BLaER1 (cell line): ENCODE results near the gene GALE.
A peak's percentile ranks its signal among the peaks of the same experiment; 100 is the strongest.

Experiments used
- H3K27ac ChIP-seq: shearing (Covaris generic); formaldehyde crosslinking; 2 replicates; pipeline ENCODE4 v1.8.1; 2022
- H3K27me3 ChIP-seq: shearing (Covaris generic); formaldehyde crosslinking; 2 replicates; pipeline ENCODE4 v1.8.1; 2022
- H3K36me3 ChIP-seq: shearing (Covaris generic); formaldehyde crosslinking; 2 replicates; pipeline ENCODE4 v1.8.1; 2022
- H3K4me1 ChIP-seq: shearing (Covaris generic); formaldehyde crosslinking; 2 replicates; pipeline ENCODE4 v1.8.1; 2022
- H3K4me2 ChIP-seq: shearing (Covaris generic); formaldehyde crosslinking; 2 replicates; pipeline ENCODE4 v1.8.1; 2022
- H3K4me3 ChIP-seq: shearing (Covaris generic); formaldehyde crosslinking; 2 replicates; pipeline ENCODE4 v1.8.1; 2022
- H3K9ac ChIP-seq: shearing (Covaris generic); formaldehyde crosslinking; 2 replicates; pipeline ENCODE4 v1.8.1; 2022
- H3K9me3 ChIP-seq: shearing (Covaris generic); formaldehyde crosslinking; 2 replicates; pipeline ENCODE4 v1.8.1; 2022
- H4K20me1 ChIP-seq: shearing (Covaris generic); formaldehyde crosslinking; 2 replicates; pipeline ENCODE4 v1.8.1; 2022
- Cebpa-rat ChIP-seq: shearing (Covaris generic); IDR thresholded peaks from 2 replicates; pipeline ENCODE4 v1.8.1; 2022

GALE gene

GRCh38 chr1:23756676-23757075 is 43.9 kb downstream of the GALE start:
- no peaks in the 10 kb centered on the region for H3K4me1 ChIP-seq
- peaks cover 100% of the 10 kb centered on the region for H3K36me3 ChIP-seq
- no peak for TF ChIP-seq Cebpa-rat
- H3K9ac ChIP-seq = no peak overlapping the region
- no peak overlapping the region for H3K27ac ChIP-seq
- no peak overlapping the region for H3K4me2 ChIP-seq
- peaks cover 88% of the 10 kb centered on the region for H4K20me1 ChIP-seq
- H3K4me3 ChIP-seq = no peak overlapping the region
- no peaks in the 10 kb centered on the region for H3K9me3 ChIP-seq
- H3K27me3 ChIP-seq = no peaks in the 10 kb centered on the region

GRCh38 chr1:23752909-23753308 is 47.6 kb downstream of the GALE start:
- TF ChIP-seq Cebpa-rat = no peak
- H3K36me3 ChIP-seq = peaks cover 99% of the 10 kb centered on the region
- H3K27me3 ChIP-seq = no peaks in the 10 kb centered on the region
- H3K4me1 ChIP-seq = peaks cover 8% of the 10 kb centered on the region
- peaks cover 85% of the 10 kb centered on the region for H4K20me1 ChIP-seq
- H3K27ac ChIP-seq = no peak overlapping the region
- no peak overlapping the region for H3K4me3 ChIP-seq
- no peak overlapping the region for H3K9ac ChIP-seq
- no peaks in the 10 kb centered on the region for H3K9me3 ChIP-seq
- no peak overlapping the region for H3K4me2 ChIP-seq

- Histone ChIP-seq H4K20me1 (peaks cover 85% of the 10 kb centered on the region), H3K4me1 (peaks cover 17% of the 10 kb centered on the region), H3K9me3 (no peaks in the 10 kb centered on the region), H3K27me3 (no peaks in the 10 kb centered on the region), H3K9ac (no peak overlapping the region), H3K36me3 (peaks cover 99% of the 10 kb centered on the region), H3K4me3 (no peak overlapping the region), H3K27ac (no peak overlapping the region), H3K4me2 (no peak overlapping the region)
- no peak for TF ChIP-seq Cebpa-rat
Observed at GRCh38 chr1:23751815-23752200, 48.7 kb downstream of the GALE start.

- no peaks in the 10 kb centered on the region for H3K27me3 ChIP-seq
- no peak overlapping the region for H3K4me3 ChIP-seq
- H3K9ac ChIP-seq = no peak overlapping the region
- peaks cover 17% of the 10 kb centered on the region for H3K4me1 ChIP-seq
- no peak for TF ChIP-seq Cebpa-rat
- H3K27ac ChIP-seq = no peak overlapping the region
- peaks cover 98% of the 10 kb centered on the region for H3K36me3 ChIP-seq
- no peak overlapping the region for H3K4me2 ChIP-seq
- no peaks in the 10 kb centered on the region for H3K9me3 ChIP-seq
- peaks cover 85% of the 10 kb centered on the region for H4K20me1 ChIP-seq
Observed at GRCh38 chr1:23751050-23751814, 49.3 kb downstream of the GALE start.

- Histone ChIP-seq H3K4me3 (no peak overlapping the region), H3K36me3 (peaks cover 71% of the 10 kb centered on the region), H3K4me2 (no peak overlapping the region), H3K27ac (no peak overlapping the region), H3K9ac (peak overlapping the region; percentile 16; the same call in 1 of the 2 replicates), H3K9me3 (no peaks in the 10 kb centered on the region), H3K4me1 (peaks cover 36% of the 10 kb centered on the region), H3K27me3 (no peaks in the 10 kb centered on the region), H4K20me1 (peaks cover 90% of the 10 kb centered on the region)
- TF ChIP-seq Cebpa-rat = no peak
Observed at GRCh38 chr1:23748016-23748415, 52.5 kb downstream of the GALE start.
